ENCODE data around the gene DDR2. TPM values are rescaled to one million over a fixed set of nuclear protein-coding genes. Genes with fewer than 3 reads are reported as not detected.

The DDR2 gene
- total RNA-seq, 1 experiment from 2014 or later = 0.52 TPM

DNA sequence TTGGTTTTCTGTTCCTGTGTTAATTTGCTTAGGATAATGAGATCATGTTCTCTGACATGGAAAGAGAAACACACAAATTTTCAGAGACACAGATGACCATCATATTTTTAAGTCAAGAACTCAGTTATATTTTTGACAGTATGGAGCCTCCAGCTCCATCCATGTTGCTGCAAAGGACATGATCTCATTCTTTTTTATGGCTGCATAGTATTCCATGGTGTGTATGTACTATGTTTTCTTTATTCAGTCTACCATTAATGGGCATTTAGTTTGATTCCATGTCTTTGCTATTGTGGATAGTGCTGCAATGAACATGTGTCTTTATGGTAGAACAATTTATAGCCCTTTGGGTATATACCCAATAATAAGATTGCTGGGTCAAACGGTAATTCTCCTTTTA, 47.0 kb downstream of the DDR2 start:
- no peak overlapping the region for H3K56ac ChIP-seq (ENCODE audit: insufficient read length, low read depth, low read length)
- H2BK15ac ChIP-seq (ENCODE audit: low read depth, low read length) = no peak overlapping the region
- no peak for DNase-seq
- TF ChIP-seq, protein P1, sequence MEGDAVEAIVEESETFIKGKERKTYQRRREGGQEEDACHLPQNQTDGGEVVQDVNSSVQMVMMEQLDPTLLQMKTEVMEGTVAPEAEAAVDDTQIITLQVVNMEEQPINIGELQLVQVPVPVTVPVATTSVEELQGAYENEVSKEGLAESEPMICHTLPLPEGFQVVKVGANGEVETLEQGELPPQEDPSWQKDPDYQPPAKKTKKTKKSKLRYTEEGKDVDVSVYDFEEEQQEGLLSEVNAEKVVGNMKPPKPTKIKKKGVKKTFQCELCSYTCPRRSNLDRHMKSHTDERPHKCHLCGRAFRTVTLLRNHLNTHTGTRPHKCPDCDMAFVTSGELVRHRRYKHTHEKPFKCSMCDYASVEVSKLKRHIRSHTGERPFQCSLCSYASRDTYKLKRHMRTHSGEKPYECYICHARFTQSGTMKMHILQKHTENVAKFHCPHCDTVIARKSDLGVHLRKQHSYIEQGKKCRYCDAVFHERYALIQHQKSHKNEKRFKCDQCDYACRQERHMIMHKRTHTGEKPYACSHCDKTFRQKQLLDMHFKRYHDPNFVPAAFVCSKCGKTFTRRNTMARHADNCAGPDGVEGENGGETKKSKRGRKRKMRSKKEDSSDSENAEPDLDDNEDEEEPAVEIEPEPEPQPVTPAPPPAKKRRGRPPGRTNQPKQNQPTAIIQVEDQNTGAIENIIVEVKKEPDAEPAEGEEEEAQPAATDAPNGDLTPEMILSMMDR (conservative IDR thresholded peaks at IDR 0.05) = no peak
- no peak overlapping the region for H4K91ac ChIP-seq (ENCODE audit: insufficient read length, low read depth, low read length)
- H3K9me3 ChIP-seq (ENCODE audit: control insufficient read depth, low read depth, low read length) = no peaks in the 10 kb centered on the region
- no peak overlapping the region for H3K27ac ChIP-seq (ENCODE audit: insufficient read length, low read depth, low read length)
- no peaks in the 10 kb centered on the region for H3K79me2 ChIP-seq (ENCODE audit: insufficient read depth, low read length)
- no peaks in the 10 kb centered on the region for H4K20me1 ChIP-seq (ENCODE audit: control insufficient read depth, insufficient read depth, insufficient read length)
- no peak overlapping the region for H2AFZ ChIP-seq (ENCODE audit: low read length)
- no peak overlapping the region for H2AK5ac ChIP-seq (ENCODE audit: insufficient read length, low read length)
- no peak overlapping the region for H3K4me2 ChIP-seq (ENCODE audit: insufficient read depth, insufficient read length, low read length)
- H3K27ac Mint-ChIP-seq = no peak overlapping the region
- no CpG with 5 or more reads among the region's 1 CpG for WGBS (ENCODE audit: extremely low coverage, insufficient read length, low lambda C conversion rate)
- peaks cover 4 to 5% of the 10 kb centered on the region in 2 experiments; a peak in 3 of 5 replicates for H3K9me3 Mint-ChIP-seq
- no peak overlapping the region for H2BK12ac ChIP-seq (ENCODE audit: insufficient read length, low read depth, low read length)
- no peak overlapping the region for H2BK120ac ChIP-seq (ENCODE audit: low read depth, low read length, poor library complexity, severe bottlenecking)
- no peaks in the 10 kb centered on the region for H3K36me3 Mint-ChIP-seq (ENCODE audit: insufficient read depth in 1 of 3, low read depth in 3 of 3)
- no peaks in the 10 kb centered on the region for H3K79me1 ChIP-seq (ENCODE audit: insufficient read depth, low read depth, low read length, poor library complexity, severe bottlenecking)
- H3K4ac ChIP-seq (ENCODE audit: low read depth, low read length) = no peak overlapping the region
- H3K14ac ChIP-seq (ENCODE audit: insufficient read depth, low read length) = no peak overlapping the region
- H3K4me1 ChIP-seq (ENCODE audit: insufficient read depth, low read length) = no peaks in the 10 kb centered on the region
- H4K5ac ChIP-seq (ENCODE audit: insufficient read length, low read depth, low read length) = no peak overlapping the region
- no peak overlapping the region for H4K8ac ChIP-seq (replicated peaks; ENCODE audit: insufficient read length, low read depth, low read length)
- H3K27me3 Mint-ChIP-seq (ENCODE audit: low read depth) = no peaks in the 10 kb centered on the region
- H2BK20ac ChIP-seq (ENCODE audit: low read depth, low read length, poor library complexity, severe bottlenecking) = no peak overlapping the region
- peaks cover 4 to 7% of the 10 kb centered on the region in 2 experiments for H3K4me1 Mint-ChIP-seq
- H3K9ac ChIP-seq (ENCODE audit: extremely low read depth, insufficient read length, low read length) = no peak overlapping the region
- no peak overlapping the region for H2BK5ac ChIP-seq (ENCODE audit: insufficient read length, low read length)
- no peaks in the 10 kb centered on the region for H3K23me2 ChIP-seq (ENCODE audit: insufficient read length, low read depth, low read length, poor library complexity, severe bottlenecking)
- no peaks in the 10 kb centered on the region; the same call in 1 of the 2 replicates for H3K27me3 ChIP-seq (ENCODE audit: insufficient read depth, low read length)
- no peak overlapping the region for H3K18ac ChIP-seq (ENCODE audit: insufficient read length, low read depth, low read length)
- no peak overlapping the region for H3T11ph ChIP-seq (ENCODE audit: low read length)
- H3K23ac ChIP-seq (ENCODE audit: insufficient read length, low read depth, low read length) = no peak overlapping the region
- H3K4me3 Mint-ChIP-seq = no peak overlapping the region
